HepG2 (cell line): ENCODE data around the gene GBP3. TPM values are rescaled to one million over a fixed set of nuclear protein-coding genes. Genes with fewer than 3 reads are reported as not detected.

Experiments
- CENPT ChIP-seq: sonication (generic); formaldehyde crosslinking; IDR thresholded peaks from 2 replicates; pipeline ENCODE4 v1.8.0; 2022; ENCODE audit warnings: low read depth, mild to moderate bottlenecking, moderate library complexity, missing genetic modification reagents
- FOXA1 ChIP-seq, 2 experiments: fragments of 450-650 bp in 1 of 2; sonication (generic) in 1 of 2; formaldehyde crosslinking in 1 of 2; IDR thresholded peaks; 2 replicates each; pipeline versions ENCODE4 v1.4.0 to v1.6.1; 2016 to 2020; ENCODE audit warnings: missing genetic modification reagents in 1 of 2
- FOXC1 ChIP-seq: sonication (generic); formaldehyde crosslinking; IDR thresholded peaks from 2 replicates; pipeline ENCODE4 v1.8.0; 2022; ENCODE audit warnings: mild to moderate bottlenecking, missing genetic modification reagents, borderline replicate concordance
- RBM22 ChIP-seq: fragments of 200-400 bp; formaldehyde crosslinking; optimal IDR thresholded peaks from 2 replicates; pipeline ENCODE3; 2017; ENCODE audit warnings: mild to moderate bottlenecking, low read length, moderate library complexity
- ZNF264 ChIP-seq: sonication (generic); formaldehyde crosslinking; IDR thresholded peaks from 2 replicates; pipeline ENCODE4 v1.4.0; 2020; ENCODE audit warnings: missing genetic modification reagents
- polyA plus RNA-seq, 8 experiments: library from polyadenylated mRNA; depleted of rRNA in 3 of 8; stranded (reverse) in 7 of 8; unstranded in 1 of 8; fragments of >200 nt; fragmentation: Illumina TruSeq in 4 of 8; extraction: Trizol in 4 of 8; gene quantifications; 2 replicates each; pipeline versions ENCODE4 v1.2.1 to v1.2.3, GENCODE V29; 2011 to 2016; ENCODE audit warnings: low read depth in 4 of 8, missing spikeins in 1 of 8, mixed read lengths in 1 of 8; ENCODE audit not compliant: insufficient read depth in 1 of 8
- total RNA-seq, 5 experiments: library from RNA; depleted of rRNA; stranded (reverse); fragments of >200 nt; fragmentation: Illumina TruSeq; extraction: Trizol; gene quantifications; 2 replicates each; pipeline ENCODE4 v1.2.3, GENCODE V29; 2016; ENCODE audit warnings: low read depth in 1 of 5
- TF ChIP-seq, protein P1 (sequence below): sonication (generic); formaldehyde crosslinking; IDR thresholded peaks from 2 replicates; pipeline ENCODE4 v1.4.0; 2020; ENCODE audit warnings: missing genetic modification reagents; ENCODE audit errors: not compliant biosample characterization
- TF ChIP-seq, protein P2 (sequence below): sonication (generic); formaldehyde crosslinking; IDR thresholded peaks from 2 replicates; pipeline ENCODE4 v1.4.0; 2020; ENCODE audit warnings: missing genetic modification reagents
- TF ChIP-seq, protein P3 (sequence below): sonication (generic); formaldehyde crosslinking; IDR thresholded peaks from 2 replicates; pipeline ENCODE4 v1.5.0; 2020; ENCODE audit warnings: mild to moderate bottlenecking, missing genetic modification reagents
- TF ChIP-seq, protein P4 (sequence below): sonication (generic); formaldehyde crosslinking; IDR thresholded peaks from 2 replicates; pipeline ENCODE4 v1.5.1; 2020; ENCODE audit warnings: mild to moderate bottlenecking, missing genetic modification reagents, moderate library complexity
- TF ChIP-seq, protein P5 (sequence below): sonication (generic); formaldehyde crosslinking; IDR thresholded peaks from 2 replicates; pipeline ENCODE4 v1.4.0; 2020; ENCODE audit warnings: mild to moderate bottlenecking, missing genetic modification reagents
- TF ChIP-seq, protein P6 (sequence below): sonication (generic); formaldehyde crosslinking; IDR thresholded peaks from 2 replicates; pipeline ENCODE4 v1.9.0; 2021; ENCODE audit warnings: missing genetic modification reagents, borderline replicate concordance
- TF ChIP-seq, protein P7 (sequence below): conservative IDR thresholded peaks from 2 replicates; pipeline ENCODE4 v1.6.1; 2018; ENCODE audit warnings: missing genetic modification reagents

Gene GBP3
- total and polyA plus RNA-seq, 2 of the 13 experiments (the other 11 are each of a cell fraction or from before 2014, with no cell fraction given): 0.16 to 0.46 TPM

DNA sequence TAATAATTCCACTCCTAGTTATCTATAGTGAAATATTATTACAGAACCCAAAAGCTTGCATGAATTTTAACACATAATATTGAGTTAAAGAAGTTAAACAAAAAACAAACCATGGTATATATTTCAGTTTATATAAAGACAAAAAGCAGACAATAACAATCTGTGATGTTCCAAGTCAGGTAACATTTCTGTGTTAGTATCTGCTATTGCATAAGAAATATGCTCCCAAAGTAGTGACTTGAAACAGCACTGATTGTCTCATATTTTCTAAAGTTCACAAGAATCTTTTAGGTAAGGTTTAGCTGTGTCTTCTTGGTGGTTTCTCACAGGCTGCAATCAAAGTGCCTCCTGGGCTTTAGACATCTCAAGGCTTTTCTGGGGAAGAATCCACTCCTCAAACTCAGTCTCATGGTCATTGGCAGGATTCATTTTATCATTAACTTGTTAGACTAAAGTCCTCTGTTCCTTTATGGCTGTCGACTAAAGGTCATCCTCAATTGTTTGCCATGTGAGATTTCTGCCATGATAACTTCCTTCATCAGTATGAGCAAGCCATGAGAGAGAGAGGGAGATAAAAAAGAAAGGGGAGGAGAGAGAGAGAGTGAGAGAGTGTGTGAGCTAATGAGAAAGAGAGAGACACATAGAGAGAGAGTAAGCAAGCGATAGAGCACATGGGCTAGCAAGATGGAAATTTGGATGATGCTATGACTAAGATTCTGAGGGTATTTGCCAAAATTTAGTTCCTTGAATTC is 22.5 kb upstream of the GBP3 start (continued):
- TF ChIP-seq, protein P1, sequence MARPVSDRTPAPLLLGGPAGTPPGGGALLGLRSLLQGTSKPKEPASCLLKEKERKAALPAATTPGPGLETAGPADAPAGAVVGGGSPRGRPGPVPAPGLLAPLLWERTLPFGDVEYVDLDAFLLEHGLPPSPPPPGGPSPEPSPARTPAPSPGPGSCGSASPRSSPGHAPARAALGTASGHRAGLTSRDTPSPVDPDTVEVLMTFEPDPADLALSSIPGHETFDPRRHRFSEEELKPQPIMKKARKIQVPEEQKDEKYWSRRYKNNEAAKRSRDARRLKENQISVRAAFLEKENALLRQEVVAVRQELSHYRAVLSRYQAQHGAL (CRISPR knock-in tag): no peak
- TF ChIP-seq, protein P2, sequence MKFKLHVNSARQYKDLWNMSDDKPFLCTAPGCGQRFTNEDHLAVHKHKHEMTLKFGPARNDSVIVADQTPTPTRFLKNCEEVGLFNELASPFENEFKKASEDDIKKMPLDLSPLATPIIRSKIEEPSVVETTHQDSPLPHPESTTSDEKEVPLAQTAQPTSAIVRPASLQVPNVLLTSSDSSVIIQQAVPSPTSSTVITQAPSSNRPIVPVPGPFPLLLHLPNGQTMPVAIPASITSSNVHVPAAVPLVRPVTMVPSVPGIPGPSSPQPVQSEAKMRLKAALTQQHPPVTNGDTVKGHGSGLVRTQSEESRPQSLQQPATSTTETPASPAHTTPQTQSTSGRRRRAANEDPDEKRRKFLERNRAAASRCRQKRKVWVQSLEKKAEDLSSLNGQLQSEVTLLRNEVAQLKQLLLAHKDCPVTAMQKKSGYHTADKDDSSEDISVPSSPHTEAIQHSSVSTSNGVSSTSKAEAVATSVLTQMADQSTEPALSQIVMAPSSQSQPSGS (CRISPR knock-in tag): peak; percentile 53
- TF ChIP-seq, protein P3, sequence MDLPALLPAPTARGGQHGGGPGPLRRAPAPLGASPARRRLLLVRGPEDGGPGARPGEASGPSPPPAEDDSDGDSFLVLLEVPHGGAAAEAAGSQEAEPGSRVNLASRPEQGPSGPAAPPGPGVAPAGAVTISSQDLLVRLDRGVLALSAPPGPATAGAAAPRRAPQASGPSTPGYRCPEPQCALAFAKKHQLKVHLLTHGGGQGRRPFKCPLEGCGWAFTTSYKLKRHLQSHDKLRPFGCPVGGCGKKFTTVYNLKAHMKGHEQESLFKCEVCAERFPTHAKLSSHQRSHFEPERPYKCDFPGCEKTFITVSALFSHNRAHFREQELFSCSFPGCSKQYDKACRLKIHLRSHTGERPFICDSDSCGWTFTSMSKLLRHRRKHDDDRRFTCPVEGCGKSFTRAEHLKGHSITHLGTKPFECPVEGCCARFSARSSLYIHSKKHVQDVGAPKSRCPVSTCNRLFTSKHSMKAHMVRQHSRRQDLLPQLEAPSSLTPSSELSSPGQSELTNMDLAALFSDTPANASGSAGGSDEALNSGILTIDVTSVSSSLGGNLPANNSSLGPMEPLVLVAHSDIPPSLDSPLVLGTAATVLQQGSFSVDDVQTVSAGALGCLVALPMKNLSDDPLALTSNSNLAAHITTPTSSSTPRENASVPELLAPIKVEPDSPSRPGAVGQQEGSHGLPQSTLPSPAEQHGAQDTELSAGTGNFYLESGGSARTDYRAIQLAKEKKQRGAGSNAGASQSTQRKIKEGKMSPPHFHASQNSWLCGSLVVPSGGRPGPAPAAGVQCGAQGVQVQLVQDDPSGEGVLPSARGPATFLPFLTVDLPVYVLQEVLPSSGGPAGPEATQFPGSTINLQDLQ (CRISPR knock-in tag): no peak
- no peak for TF ChIP-seq FOXA1 (IDR thresholded peaks at IDR 0.05)
- peak; percentile 66 for TF ChIP-seq FOXA1 (CRISPR knock-in tag; IDR thresholded peaks at IDR 0.05)
- TF ChIP-seq RBM22: no peak
- no peak for TF ChIP-seq CENPT
- no peak for TF ChIP-seq FOXC1 (CRISPR knock-in tag)
- TF ChIP-seq, protein P4, sequence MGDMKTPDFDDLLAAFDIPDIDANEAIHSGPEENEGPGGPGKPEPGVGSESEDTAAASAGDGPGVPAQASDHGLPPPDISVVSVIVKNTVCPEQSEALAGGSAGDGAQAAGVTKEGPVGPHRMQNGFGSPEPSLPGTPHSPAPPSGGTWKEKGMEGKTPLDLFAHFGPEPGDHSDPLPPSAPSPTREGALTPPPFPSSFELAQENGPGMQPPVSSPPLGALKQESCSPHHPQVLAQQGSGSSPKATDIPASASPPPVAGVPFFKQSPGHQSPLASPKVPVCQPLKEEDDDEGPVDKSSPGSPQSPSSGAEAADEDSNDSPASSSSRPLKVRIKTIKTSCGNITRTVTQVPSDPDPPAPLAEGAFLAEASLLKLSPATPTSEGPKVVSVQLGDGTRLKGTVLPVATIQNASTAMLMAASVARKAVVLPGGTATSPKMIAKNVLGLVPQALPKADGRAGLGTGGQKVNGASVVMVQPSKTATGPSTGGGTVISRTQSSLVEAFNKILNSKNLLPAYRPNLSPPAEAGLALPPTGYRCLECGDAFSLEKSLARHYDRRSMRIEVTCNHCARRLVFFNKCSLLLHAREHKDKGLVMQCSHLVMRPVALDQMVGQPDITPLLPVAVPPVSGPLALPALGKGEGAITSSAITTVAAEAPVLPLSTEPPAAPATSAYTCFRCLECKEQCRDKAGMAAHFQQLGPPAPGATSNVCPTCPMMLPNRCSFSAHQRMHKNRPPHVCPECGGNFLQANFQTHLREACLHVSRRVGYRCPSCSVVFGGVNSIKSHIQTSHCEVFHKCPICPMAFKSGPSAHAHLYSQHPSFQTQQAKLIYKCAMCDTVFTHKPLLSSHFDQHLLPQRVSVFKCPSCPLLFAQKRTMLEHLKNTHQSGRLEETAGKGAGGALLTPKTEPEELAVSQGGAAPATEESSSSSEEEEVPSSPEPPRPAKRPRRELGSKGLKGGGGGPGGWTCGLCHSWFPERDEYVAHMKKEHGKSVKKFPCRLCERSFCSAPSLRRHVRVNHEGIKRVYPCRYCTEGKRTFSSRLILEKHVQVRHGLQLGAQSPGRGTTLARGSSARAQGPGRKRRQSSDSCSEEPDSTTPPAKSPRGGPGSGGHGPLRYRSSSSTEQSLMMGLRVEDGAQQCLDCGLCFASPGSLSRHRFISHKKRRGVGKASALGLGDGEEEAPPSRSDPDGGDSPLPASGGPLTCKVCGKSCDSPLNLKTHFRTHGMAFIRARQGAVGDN (CRISPR knock-in tag): no peak
- TF ChIP-seq, protein P5, sequence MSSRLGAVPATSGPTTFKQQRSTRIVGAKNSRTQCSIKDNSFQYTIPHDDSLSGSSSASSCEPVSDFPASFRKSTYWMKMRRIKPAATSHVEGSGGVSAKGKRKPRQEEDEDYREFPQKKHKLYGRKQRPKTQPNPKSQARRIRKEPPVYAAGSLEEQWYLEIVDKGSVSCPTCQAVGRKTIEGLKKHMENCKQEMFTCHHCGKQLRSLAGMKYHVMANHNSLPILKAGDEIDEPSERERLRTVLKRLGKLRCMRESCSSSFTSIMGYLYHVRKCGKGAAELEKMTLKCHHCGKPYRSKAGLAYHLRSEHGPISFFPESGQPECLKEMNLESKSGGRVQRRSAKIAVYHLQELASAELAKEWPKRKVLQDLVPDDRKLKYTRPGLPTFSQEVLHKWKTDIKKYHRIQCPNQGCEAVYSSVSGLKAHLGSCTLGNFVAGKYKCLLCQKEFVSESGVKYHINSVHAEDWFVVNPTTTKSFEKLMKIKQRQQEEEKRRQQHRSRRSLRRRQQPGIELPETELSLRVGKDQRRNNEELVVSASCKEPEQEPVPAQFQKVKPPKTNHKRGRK (CRISPR knock-in tag): no peak
- peak; percentile 88; the same call in 1 of the 2 replicates for TF ChIP-seq ZNF264 (CRISPR knock-in tag)
- TF ChIP-seq, protein P6, sequence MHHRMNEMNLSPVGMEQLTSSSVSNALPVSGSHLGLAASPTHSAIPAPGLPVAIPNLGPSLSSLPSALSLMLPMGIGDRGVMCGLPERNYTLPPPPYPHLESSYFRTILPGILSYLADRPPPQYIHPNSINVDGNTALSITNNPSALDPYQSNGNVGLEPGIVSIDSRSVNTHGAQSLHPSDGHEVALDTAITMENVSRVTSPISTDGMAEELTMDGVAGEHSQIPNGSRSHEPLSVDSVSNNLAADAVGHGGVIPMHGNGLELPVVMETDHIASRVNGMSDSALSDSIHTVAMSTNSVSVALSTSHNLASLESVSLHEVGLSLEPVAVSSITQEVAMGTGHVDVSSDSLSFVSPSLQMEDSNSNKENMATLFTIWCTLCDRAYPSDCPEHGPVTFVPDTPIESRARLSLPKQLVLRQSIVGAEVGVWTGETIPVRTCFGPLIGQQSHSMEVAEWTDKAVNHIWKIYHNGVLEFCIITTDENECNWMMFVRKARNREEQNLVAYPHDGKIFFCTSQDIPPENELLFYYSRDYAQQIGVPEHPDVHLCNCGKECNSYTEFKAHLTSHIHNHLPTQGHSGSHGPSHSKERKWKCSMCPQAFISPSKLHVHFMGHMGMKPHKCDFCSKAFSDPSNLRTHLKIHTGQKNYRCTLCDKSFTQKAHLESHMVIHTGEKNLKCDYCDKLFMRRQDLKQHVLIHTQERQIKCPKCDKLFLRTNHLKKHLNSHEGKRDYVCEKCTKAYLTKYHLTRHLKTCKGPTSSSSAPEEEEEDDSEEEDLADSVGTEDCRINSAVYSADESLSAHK (CRISPR knock-in tag): no peak
- TF ChIP-seq, protein P7, sequence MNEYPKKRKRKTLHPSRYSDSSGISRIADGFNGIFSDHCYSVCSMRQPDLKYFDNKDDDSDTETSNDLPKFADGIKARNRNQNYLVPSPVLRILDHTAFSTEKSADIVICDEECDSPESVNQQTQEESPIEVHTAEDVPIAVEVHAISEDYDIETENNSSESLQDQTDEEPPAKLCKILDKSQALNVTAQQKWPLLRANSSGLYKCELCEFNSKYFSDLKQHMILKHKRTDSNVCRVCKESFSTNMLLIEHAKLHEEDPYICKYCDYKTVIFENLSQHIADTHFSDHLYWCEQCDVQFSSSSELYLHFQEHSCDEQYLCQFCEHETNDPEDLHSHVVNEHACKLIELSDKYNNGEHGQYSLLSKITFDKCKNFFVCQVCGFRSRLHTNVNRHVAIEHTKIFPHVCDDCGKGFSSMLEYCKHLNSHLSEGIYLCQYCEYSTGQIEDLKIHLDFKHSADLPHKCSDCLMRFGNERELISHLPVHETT (CRISPR knock-in tag): 0 out of 2 replicates have a peak, but pooled peaks have one; percentile 33
